ENCODE data around the gene SUGCT. TPM values are rescaled to one million over a fixed set of nuclear protein-coding genes. Genes with fewer than 3 reads are reported as not detected.

Gene SUGCT
- total RNA-seq, 1 donor from 2014 or later = 1.0 TPM

DNA sequence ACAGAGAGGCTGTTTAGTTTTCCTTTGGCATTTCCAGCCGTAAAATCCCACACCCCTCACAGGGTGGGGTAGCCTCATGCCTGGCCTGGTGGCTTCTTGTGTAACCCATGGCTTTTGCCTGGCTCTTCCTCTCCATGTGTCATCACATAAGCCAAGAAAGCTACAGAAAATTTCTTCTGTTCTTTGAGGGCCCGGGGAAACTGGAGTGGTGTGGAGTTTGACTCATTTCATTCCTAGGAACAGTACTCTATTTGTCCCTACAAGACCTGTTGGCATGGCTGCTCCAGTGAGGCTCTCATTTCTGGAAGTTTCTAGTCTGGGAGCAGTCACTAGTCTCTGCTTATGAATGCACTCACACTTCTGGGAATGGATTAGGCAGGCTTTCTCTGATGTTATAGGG lies 523.9 kb downstream of the SUGCT start:
- DNase-seq (ENCODE audit: low read depth in 2 of 2) = no peak

- DNase-seq (ENCODE audit: low read depth in 2 of 2) = no peak
Observed at GRCh38 chr7:40659231-40659630, 524.4 kb downstream of the SUGCT start.

DNA sequence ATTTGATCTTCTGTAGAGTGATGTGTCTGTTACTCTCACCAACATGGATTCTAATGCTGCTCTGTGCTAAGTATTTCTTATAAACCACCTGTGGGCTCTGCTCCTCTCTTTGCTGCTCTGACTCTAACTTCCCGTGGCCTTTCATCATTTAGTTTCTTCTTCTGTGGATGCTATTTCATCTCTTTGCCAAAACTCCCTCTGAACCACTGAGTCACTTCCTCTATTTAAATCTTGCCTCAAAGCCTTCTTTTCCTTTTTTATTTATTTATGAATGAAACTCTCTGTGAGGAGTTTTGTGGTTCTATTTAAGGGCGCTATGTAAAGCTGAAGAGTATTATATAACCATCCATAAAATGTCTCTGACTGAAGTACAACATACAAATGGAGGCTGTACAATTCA lies 538.5 kb downstream of the SUGCT start:
- DNase-seq (ENCODE audit: low read depth in 2 of 2) = peak in 1 of 2 donors; percentile 17

GRCh38 chr7:40674316-40674715 lies 539.5 kb downstream of the SUGCT start:
- DNase-seq (ENCODE audit: low read depth in 2 of 2) = no peak

GRCh38 chr7:40675741-40676140 lies 540.9 kb downstream of the SUGCT start:
- no peak for DNase-seq (ENCODE audit: low read depth in 2 of 2)

DNA sequence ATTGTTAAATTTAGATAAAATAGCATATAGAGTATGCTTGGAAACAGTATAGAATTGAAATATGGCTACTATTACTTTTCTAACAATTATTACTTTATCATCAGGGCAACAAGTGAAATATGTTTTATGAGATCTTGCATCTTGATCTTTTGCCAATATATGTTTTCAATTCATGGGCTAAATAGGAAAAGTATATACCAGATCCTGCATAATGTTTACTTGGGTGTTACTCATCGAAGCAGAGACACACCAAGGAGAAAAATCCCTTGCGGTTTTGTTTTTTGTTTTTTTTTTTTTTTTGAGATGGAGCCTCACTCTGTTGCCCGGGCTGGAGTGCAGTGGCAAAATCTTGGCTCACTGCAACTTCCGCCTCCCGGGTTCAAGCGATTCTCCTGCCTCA lies 541.4 kb downstream of the SUGCT start:
- no peak for DNase-seq (ENCODE audit: low read depth in 2 of 2)

DNA sequence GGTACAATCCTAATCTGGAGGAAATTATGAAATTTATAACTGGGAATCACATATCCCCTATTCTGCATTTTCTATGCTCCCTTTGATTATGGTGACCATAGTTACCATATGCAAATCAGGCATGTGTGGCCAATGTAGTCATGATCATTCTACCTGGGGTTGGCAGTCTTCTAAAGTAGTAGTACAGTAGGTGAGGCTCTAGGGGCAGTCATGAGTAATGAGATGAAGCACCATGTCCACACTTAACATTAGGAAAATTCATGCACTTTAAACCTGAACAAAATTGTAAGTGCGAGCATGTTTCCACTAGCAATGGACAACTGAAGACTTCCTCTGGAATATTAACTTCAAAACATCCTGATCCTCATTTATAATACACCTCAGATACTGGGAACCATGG lies 545.9 kb downstream of the SUGCT start:
- DNase-seq (ENCODE audit: low read depth in 2 of 2) = peak in 1 of 2 donors; percentile 34

DNA sequence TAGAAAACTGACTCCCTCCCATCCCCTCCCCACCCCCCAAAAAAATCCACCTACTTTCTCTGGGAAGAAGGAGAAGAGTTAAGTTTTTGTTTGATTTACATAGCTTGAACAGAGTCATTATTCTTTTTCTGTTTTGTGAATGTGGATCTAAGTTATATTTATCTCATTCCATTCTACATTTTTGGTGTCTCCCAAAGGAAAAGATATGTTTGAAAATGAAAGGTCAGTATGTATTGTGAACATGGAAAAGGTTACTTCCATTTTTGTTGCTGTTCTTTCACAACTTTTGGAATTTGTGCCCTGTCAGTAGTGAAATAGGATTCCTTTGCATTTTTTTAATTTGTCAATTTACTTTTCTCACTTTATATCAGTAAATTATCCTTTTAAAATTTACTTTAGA lies 547.9 kb downstream of the SUGCT start:
- DNase-seq (ENCODE audit: low read depth in 2 of 2) = no peak

DNA sequence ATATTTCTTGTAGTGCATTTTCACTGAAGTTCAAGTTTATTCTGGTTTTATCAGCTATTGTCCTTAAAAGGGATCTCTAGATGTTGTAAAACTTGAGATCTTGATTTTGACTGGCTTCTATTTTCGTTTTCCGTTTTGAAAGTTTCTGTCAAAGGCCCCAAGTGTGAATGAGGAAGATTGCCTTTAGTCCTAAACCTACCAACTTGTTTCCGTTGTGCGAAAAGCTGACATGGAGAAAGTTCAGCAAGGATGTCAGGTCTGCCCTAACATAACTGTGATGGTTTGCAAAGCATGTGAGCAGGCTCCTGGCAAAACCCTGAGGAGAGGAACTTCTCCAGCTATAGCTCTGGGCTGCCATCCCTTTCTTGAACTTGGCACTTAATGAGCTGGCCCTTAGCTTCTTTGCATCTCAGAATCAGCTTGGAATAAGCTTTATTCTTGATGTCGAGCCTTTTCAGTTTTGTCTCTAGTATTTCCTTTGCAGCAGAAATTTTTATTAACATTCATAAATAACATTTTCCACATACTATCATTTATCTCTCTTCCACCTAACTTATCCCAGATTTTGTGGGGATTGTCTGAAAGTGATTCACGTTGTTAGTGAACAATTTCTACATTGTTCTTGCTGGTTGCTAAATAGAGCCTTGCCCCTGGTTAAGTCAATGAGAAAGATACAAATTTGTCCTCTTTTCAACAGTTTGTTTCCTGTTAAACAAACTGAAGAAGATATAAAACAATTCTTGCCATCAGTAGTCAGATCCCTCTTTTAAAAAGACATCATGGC lies 559.4 kb downstream of the SUGCT start:
- DNase-seq (ENCODE audit: low read depth in 2 of 2) = no peak

DNA sequence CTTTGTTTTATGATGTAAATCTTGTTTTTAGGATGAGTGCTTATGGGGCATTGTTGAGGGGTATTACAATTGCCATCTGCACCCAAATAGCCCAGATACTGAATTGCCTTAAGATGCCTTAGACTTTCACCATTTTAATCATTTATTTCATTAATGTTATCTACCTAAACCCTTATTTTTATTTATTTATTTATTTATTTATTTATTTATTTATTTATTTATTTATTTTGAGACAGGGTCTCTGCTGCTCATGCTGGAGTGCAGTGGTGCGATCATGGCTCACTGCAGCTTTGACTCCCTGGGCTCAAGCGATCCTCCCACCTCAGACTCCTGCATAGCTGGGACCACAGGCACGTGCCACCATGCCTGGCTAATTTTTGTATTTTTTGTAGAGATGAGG lies 560.2 kb downstream of the SUGCT start:
- DNase-seq (ENCODE audit: low read depth in 2 of 2) = no peak

DNA sequence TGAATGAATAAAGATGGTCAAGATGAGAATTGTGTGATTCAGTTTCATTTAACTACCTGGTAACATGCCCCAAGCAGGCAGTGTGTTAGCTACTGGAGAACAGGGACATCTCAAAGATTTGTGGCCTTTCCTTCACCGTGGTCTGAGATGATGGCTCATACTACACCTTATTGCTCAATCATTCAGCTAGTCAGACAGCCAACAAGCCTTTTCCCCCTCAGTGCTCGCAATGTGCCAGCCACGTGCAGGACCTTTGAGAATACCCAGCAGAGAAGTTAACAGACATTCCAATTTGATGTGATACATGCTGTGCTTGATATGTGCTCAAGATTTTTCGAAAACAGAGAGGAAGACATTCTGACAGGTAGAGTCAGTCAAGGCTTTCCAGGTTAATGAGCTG lies 562.8 kb downstream of the SUGCT start:
- no peak for DNase-seq (ENCODE audit: low read depth in 2 of 2)

GRCh38 chr7:40698214-40698920 lies 563.6 kb downstream of the SUGCT start:
- no peak for DNase-seq (ENCODE audit: low read depth in 2 of 2)

DNA sequence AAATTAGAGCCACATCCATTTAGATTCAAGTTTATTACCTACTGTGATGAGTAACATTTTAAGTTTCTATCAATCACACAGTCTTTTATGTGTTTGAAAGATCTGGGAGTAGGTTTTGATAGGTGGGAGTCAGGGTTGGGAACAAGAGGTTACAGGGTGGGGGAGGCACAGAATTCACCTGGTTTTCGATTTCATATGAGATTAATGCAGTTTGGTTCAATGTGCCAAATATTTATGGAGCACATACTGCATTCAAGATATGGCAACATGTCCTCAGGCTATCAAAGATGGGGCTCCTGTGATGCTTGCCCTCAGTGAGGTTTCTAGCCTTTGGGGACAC lies 564.1 kb downstream of the SUGCT start:
- DNase-seq (ENCODE audit: low read depth in 2 of 2) = no peak

GRCh38 chr7:40700653-40701421 lies 566.0 kb downstream of the SUGCT start:
- DNase-seq (ENCODE audit: low read depth in 2 of 2) = no peak

DNA sequence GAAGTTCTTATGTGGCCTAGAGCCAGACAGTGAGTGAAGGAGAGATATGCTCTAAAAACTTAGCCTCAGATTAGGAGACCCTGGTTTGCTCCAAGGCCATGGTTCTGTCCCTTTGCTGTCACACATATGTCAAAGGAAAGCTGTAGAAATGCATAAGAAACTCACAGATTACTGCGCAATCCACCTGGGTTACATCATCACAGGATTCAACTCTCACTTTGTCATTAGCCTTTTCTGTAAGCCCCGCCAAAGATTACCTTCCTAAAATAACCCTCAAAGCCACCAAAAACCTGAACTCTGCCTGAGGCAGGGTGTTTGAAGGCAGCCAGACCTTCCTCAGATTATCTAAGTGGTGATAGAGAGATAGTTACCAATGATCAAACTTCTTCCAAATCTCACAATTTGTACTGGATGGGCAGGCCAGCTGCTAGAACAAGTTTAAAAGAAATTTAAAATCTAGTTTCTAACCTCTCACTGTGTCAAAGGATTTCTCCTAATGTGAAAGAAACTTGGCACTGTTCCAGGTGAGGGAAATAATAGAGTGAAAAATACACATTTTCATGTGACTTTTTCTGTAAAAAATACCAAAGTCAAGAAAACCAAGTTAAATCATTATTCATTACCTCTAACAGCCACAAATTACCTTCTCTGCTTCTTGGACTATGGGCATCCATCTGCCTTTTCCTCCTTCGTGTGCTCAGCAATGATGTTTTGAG lies 567.2 kb downstream of the SUGCT start:
- no peak for DNase-seq (ENCODE audit: low read depth in 2 of 2)

DNA sequence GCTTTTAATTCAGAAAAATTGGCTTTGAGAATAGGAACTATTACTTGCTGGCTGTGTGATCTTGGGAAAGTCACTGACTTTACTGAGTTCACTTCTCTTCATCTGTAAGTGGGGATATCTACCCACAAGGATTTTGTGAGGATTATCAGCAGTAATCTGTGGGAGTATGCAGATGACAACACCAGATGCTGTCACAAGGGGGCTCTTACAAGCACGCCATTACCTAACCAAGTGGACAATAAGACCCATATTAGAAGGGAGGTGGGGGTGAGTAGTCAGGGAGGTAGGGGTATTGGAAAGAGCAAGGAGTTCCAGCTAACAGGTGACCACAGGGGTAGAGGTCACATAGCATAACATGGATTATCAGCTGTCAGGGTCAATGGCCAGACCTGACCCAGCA lies 569.4 kb downstream of the SUGCT start:
- DNase-seq (ENCODE audit: low read depth in 2 of 2) = peak in 1 of 2 donors; percentile 2

GRCh38 chr7:40706829-40707228 lies 572.0 kb downstream of the SUGCT start:
- no peak for DNase-seq (ENCODE audit: low read depth in 2 of 2)

DNA sequence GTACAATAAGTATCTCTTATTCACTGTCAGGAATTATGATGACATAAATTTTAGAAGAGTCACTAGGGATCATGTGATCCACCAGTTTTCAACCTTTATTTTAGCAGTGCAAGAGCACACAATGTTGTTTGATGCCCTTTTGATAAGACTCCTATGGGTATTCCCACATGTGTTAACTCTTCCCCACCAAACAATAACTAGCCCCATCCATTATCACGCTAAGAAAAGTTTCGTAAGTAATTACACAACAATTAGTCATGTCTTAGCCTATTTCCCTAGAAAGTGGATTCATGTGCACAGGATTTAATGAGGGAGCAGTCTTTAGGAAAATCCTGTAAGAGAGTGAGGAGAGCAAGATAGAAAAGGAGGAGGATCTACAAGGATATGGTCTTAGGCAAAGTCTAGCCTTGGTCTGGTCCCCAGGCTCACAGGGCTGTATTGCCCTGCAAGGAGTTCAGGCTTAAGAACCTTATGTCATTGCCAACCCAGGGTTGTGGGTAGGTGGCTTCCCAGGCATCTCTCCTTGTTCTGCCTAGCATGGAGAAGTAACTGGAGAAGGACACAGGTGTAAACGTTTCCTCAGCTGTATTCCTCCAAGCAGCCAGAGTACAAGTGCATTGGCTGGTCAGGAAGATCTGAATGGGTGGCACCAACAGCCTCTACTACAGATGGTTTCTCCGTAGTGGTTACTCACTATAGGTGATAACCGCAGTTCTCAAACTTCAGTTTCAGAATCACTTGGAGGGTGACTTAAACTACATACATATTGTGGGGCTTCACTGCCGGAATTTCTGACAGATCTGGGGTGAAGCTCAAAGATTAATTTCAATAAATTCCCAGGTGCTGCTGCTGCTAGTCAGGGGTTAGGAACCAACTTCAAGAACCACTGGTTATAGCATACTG lies 574.5 kb downstream of the SUGCT start:
- DNase-seq (ENCODE audit: low read depth in 2 of 2) = no peak

DNA sequence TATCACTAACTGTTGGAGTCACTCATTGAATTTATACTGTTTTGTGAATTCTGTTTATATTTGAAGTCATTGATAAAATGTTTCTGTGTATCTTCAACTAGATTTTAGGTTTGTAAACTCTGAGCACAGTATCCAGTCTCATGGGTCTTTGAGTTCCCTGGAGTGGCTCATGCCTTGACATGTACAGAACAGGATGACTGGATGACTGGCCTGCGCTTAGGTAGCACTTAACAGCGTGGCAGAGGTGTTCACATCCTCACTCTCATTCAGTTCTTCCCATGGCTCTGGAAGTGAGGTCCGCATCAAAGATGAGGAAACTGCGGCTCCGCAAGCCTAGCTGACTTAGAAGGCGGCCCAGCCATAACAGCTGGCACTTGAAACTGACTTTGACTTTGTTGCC lies 576.9 kb downstream of the SUGCT start:
- no peak for DNase-seq (ENCODE audit: low read depth in 2 of 2)

- peak in 1 of 2 donors; percentile 71 for DNase-seq (ENCODE audit: low read depth in 2 of 2)
Observed at GRCh38 chr7:40714363-40715052, 579.7 kb downstream of the SUGCT start.
